K562 (cell line): Measurements from ENCODE around the gene ABL1. TPM values are rescaled to one million over a fixed set of nuclear protein-coding genes. Genes with fewer than 3 reads are reported as not detected.
A peak's percentile ranks its signal among the peaks of the same experiment; 100 is the strongest.

Source experiments
- ATAC-seq: fragments of 200-7000 bp; cut with Tn5 transposase; 3 replicates; pipeline ENCODE4 v1.9.1; 2020; ENCODE audit warnings: moderate library complexity
- BruUV-seq: library from RNA; stranded (reverse); fragments of 400-500 nt; replicated peaks from 2 replicates; lab custom pipeline; 2021; lab: Mats Ljungman, UMichigan
- CTCF ChIA-PET: fragments of 300-600 bp; formaldehyde crosslinking; extraction: SDS; loops from one replicate; lab custom pipeline; 2021; ENCODE audit warnings: low intra/inter-chr PET ratio; lab: Yijun Ruan, JAX
- POLR2A ChIA-PET: fragments of 300-600, 350-650 bp; sonication (Branson Sonifier 250); formaldehyde crosslinking; extraction: SDS; loops from one replicate; lab custom pipeline; 2021; ENCODE audit warnings: antibody characterized with exemption, inconsistent platforms; lab: Yijun Ruan, JAX
- DNase-seq, 4 experiments: peaks; one replicate each; pipeline versions ENCODE4 v3.0.0 to v3.0.0-alpha.2; 2011 to 2018; ENCODE audit warnings: low spot score in 3 of 4, mixed read lengths in 3 of 4; ENCODE audit errors: extremely low read depth in 1 of 4
- FAIRE-seq: peaks from 2 replicates; lab custom pipeline; 2011; peaks lifted over from hg19 to GRCh38; lab: Jason Lieb, UNC
- H2AFZ ChIP-seq: 2 replicates; pipeline ENCODE4 v1.6.0; 2011; ENCODE audit warnings: low read depth, low read length, control low read depth, inconsistent platforms
- H3K27ac ChIP-seq: fragments of 200-600 bp; 3 replicates; pipeline ENCODE4 v1.8.0; 2011; ENCODE audit warnings: low read depth, mild to moderate bottlenecking, control low read depth, inconsistent platforms, low read length, moderate library complexity, mixed read lengths; ENCODE audit errors: extremely low read depth
- H3K27me3 ChIP-seq, 2 experiments: fragments of 300-600 bp in 1 of 2; 2 replicates in 1 of 2; 3 replicates in 1 of 2; pipeline versions ENCODE4 v1.6.0 to v1.8.0; 2011; ENCODE audit warnings: inconsistent platforms in 2 of 2, low read length in 2 of 2, mild to moderate bottlenecking in 1 of 2, mixed read lengths in 1 of 2, moderate library complexity in 1 of 2; ENCODE audit not compliant: control insufficient read depth in 2 of 2, insufficient read depth in 2 of 2
- H3K36me3 ChIP-seq: fragments of 300-600 bp; 3 replicates; pipeline ENCODE4 v1.8.0; 2011; ENCODE audit warnings: mild to moderate bottlenecking, low read length, inconsistent platforms; ENCODE audit not compliant: control insufficient read depth, insufficient read depth
- H3K4me1 ChIP-seq, 2 experiments: fragments of 200-600 bp in 1 of 2; replicated peaks in 1 of 2; 2 replicates in 1 of 2; 3 replicates in 1 of 2; pipeline versions ENCODE4 v1.5.1 to v1.8.0; 2011; ENCODE audit warnings: inconsistent platforms in 2 of 2, low read length in 2 of 2, mild to moderate bottlenecking in 1 of 2, mixed read lengths in 1 of 2, moderate library complexity in 1 of 2; ENCODE audit not compliant: control insufficient read depth in 2 of 2, insufficient read depth in 2 of 2
- H3K4me2 ChIP-seq: 2 replicates; pipeline ENCODE4 v1.6.1; 2011; ENCODE audit warnings: low read length, control low read depth, inconsistent platforms, mixed read lengths; ENCODE audit not compliant: insufficient read depth
- H3K4me3 ChIP-seq: fragments of 200-600 bp; sonication (generic), shearing (Covaris generic); 2 replicates; pipeline ENCODE4 v1.5.1; 2016; ENCODE audit warnings: control low read depth, inconsistent platforms
- H3K79me2 ChIP-seq: fragments of 200-600 bp; 3 replicates; pipeline ENCODE4 v1.8.0; 2011; ENCODE audit warnings: low read length, inconsistent platforms; ENCODE audit not compliant: control insufficient read depth, insufficient read depth
- H3K9ac ChIP-seq, 2 experiments: 2 replicates each; pipeline versions ENCODE4 v1.6.0 to v1.6.1; 2011; ENCODE audit warnings: low read depth in 2 of 2, low read length in 2 of 2, control low read depth in 1 of 2, inconsistent platforms in 1 of 2, mild to moderate bottlenecking in 1 of 2, mixed read lengths in 1 of 2; ENCODE audit not compliant: insufficient read depth in 1 of 2
- H3K9me1 ChIP-seq: one replicate; pipeline ENCODE4 v1.6.0; 2011; ENCODE audit warnings: inconsistent platforms, mild to moderate bottlenecking, low read length, moderate library complexity; ENCODE audit not compliant: control insufficient read depth, insufficient read depth
- H3K9me3 ChIP-seq: replicated peaks from 2 replicates; pipeline ENCODE4 v1.5.1; 2011; ENCODE audit warnings: low read depth, low read length, inconsistent platforms; ENCODE audit not compliant: control insufficient read depth, insufficient read depth
- H4K20me1 ChIP-seq: replicated peaks from 2 replicates; pipeline ENCODE4 v1.6.1; 2011; ENCODE audit warnings: low read length, inconsistent platforms, mixed read lengths; ENCODE audit not compliant: control insufficient read depth, insufficient read depth
- EWSR1 ChIP-seq: fragments of 450-650 bp; IDR thresholded peaks from 2 replicates; pipeline ENCODE4 v1.6.1; 2018; ENCODE audit warnings: borderline replicate concordance, mild to moderate bottlenecking, low read depth, moderate library complexity; ENCODE audit not compliant: partially characterized antibody
- RCOR1 ChIP-seq, 2 experiments: IDR thresholded peaks; 2 replicates each; pipeline ENCODE4 v1.6.1; 2012; ENCODE audit warnings: low read depth in 2 of 2, low read length in 2 of 2, borderline replicate concordance in 1 of 2, improper control_type of control experiment in 1 of 2
- SMARCC2 ChIP-seq: fragments of 450-650 bp; IDR thresholded peaks from 2 replicates; pipeline ENCODE4 v1.6.1; 2017; ENCODE audit warnings: antibody characterized with exemption, moderate library complexity, mild to moderate bottlenecking, low read depth
- SRF ChIP-seq, 2 experiments: fragments of 250-450, 450-650 bp in 1 of 2; sonication (Bioruptor Pico) in 1 of 2; sonication (generic) in 1 of 2; formaldehyde crosslinking; IDR thresholded peaks; 2 replicates each; pipeline versions ENCODE4 v1.5.0 to v1.5.1; 2020 to 2022; ENCODE audit warnings: mild to moderate bottlenecking in 1 of 2, missing genetic modification reagents in 1 of 2
- TAL1 ChIP-seq: fragments of 450-650 bp; IDR thresholded peaks from 2 replicates; pipeline ENCODE4 v1.6.1; 2016; ENCODE audit warnings: mild to moderate bottlenecking
- ZNF699 ChIP-seq: fragments of 250-450 bp; sonication (Bioruptor Pico); IDR thresholded peaks from 2 replicates; pipeline ENCODE4 v1.8.0; 2021; ENCODE audit warnings: mild to moderate bottlenecking, moderate library complexity; ENCODE audit not compliant: insufficient replicate concordance
- WGBS: fragments of 100-300 bp; shearing (Covaris generic); methylation state at CpG from one replicate; pipeline ENCODE4 v1.1.6; 2016; ENCODE audit warnings: low coverage, mixed read lengths; ENCODE audit not compliant: insufficient coverage; ENCODE audit errors: missing lambda C conversion rate; 5-methylcytosine and 5-hydroxymethylcytosine counted together
- in situ Hi-C: fragments of 300-500 bp; cut with MboI; formaldehyde crosslinking; loops from 4 replicates; pipeline ENCODE4 v1.15.0; 2018; ENCODE audit warnings: inconsistent platforms, mixed read lengths
- intact Hi-C: fragments of 100-400 bp; cut with micrococcal nuclease; formaldehyde crosslinking; loops from 2 replicates; pipeline ENCODE4 v1.14.2; 2022
- polyA plus RNA-seq, 8 experiments: library from polyadenylated mRNA; depleted of rRNA in 4 of 8; stranded (reverse) in 5 of 8; unstranded in 3 of 8; fragments of >200 nt; fragmentation: Nextera tagmentation in 2 of 8; fragmentation: Illumina TruSeq in 1 of 8; extraction: Ambion mirVana in 2 of 8; extraction: Trizol in 1 of 8; gene quantifications; 2 replicates each; pipeline versions ENCODE4 v1.2.1 to v1.2.3, GENCODE V29; 2011 to 2014; ENCODE audit warnings: inconsistent platforms in 1 of 8, missing spikeins in 1 of 8
- total RNA-seq, 7 experiments: library from RNA; depleted of rRNA in 6 of 7; stranded (reverse); fragments of >200 nt in 6 of 7; fragmentation: Illumina TruSeq in 2 of 7; extraction: Trizol in 2 of 7; gene quantifications; 2 replicates each; pipeline versions ENCODE4 v1.2.1 to v1.2.3, GENCODE V29; 2011 to 2021; ENCODE audit warnings: low replicate concordance in 1 of 7

The ABL1 gene
- total and polyA plus RNA-seq, 9 of the 15 experiments (the other 6 are each of a cell fraction or from before 2014, with no cell fraction given), result 1.5 to 130 (median 37.8) TPM

GRCh38 chr9:130883479-130883878, 48.4 kb downstream of the ABL1 start:
- POLR2A ChIA-PET, result interaction anchor here (0.6 to 14.2 kb wide), 16 partner anchors 10 to 143 kb away, joined by 3 to 220 read pairs (median 4); partner anchors contain the start of gene QRFP
- no peak overlapping the region for H3K27ac ChIP-seq
- no peaks in the 10 kb centered on the region for H3K27me3 ChIP-seq
- peaks cover 0 to 38% of the 10 kb centered on the region in 2 experiments; a peak in 1 of 5 replicates for H3K4me1 ChIP-seq
- H3K4me2 ChIP-seq, result no peak overlapping the region
- H3K4me3 ChIP-seq, result no peak overlapping the region
- H3K9me3 ChIP-seq, result no peaks in the 10 kb centered on the region
- CTCF ChIA-PET, result interaction anchor here (0.6 kb wide), 1 partner anchor 52 kb away, joined by 3 read pairs; no protein-coding TSS in a partner anchor
- no peaks in the 10 kb centered on the region for H3K79me2 ChIP-seq
- intact Hi-C loops, result no loop called here
- no peak for TF ChIP-seq SRF (CRISPR knock-in tag; IDR thresholded peaks at IDR 0.05)
- no peak for TF ChIP-seq TAL1
- no peak for TF ChIP-seq RCOR1 (IDR thresholded peaks at IDR 0.05; ENCODE audit: borderline replicate concordance in 1 of 2, low read depth in 2 of 2, low read length in 2 of 2)
- TF ChIP-seq EWSR1, result no peak
- TF ChIP-seq SMARCC2, result no peak
- TF ChIP-seq ZNF699, result no peak
- TF ChIP-seq, all 486 proteins: peak for 0
- Histone ChIP-seq H4K20me1 (peaks cover 37% of the 10 kb centered on the region), H3K9me1 (peaks cover 12% of the 10 kb centered on the region), H2AFZ (no peak overlapping the region), H3K9ac (no peak overlapping the region; a peak in 1 of 4 replicates), H3K36me3 (peaks cover 94% of the 10 kb centered on the region)
- FAIRE-seq, result no peak
- 73% methylated on average over 5 of the region's 5 CpGs for WGBS
- DNase-seq, result peak in 2 of 4 experiments; percentile 53 to 54
- in situ Hi-C loops, result no loop called here
- no TSS peak for BruUV-seq
- no peak for ATAC-seq
